ENCODE data around the gene PDLIM4.

PDLIM4 gene, protein sequence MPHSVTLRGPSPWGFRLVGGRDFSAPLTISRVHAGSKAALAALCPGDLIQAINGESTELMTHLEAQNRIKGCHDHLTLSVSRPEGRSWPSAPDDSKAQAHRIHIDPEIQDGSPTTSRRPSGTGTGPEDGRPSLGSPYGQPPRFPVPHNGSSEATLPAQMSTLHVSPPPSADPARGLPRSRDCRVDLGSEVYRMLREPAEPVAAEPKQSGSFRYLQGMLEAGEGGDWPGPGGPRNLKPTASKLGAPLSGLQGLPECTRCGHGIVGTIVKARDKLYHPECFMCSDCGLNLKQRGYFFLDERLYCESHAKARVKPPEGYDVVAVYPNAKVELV

DNA sequence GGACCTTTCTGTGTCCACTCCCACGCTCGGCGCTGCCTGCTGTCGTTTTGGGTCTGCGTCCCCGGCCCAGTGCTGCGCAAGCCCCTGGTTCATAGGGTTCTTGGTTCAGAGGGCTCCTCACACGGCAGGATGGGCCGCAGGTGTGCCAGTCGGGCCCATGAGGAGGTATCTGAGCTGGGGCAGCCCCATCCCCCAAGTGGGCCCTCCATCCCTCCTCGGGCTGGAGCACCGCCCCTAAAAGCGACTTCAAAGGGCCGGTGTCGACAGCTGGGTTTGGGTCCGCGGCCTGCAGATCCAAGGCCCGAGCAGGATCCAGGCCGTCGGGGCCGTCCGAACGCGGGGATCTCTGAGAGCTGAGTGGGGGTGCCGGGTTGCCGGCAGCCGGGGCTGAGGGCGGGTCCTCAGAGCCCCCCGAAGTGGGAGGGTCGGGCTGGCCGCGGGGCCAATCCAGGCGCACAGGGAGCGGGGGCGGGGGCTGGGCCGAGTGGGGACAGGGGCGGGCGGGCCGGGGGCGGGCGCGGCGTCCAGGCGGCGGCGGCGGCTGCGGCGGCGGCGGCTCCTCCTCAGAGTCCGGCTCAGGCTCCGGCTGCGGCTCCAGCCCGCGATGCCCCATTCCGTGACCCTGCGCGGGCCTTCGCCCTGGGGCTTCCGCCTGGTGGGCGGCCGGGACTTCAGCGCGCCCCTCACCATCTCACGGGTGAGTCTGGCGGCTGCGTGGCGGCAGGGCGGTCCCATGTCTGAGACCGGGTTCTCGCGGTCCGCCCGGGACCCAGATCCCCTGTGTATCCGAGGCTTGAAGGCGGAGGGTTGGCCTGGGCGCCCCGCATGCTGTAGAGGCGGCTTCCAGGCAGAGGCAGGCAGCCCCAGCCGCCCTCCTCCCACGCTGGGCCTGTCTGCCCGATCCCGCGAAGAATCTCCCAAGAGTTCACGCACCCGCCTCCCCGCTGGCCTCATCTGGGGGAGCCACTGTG, at the start of gene PDLIM4:
TSS of gene PDLIM4 (plus strand) at position 566 of the 971 bp plus-strand sequence. CDS start at position 605, 39 bp downstream.
- no peak for DNase-seq

DNA sequence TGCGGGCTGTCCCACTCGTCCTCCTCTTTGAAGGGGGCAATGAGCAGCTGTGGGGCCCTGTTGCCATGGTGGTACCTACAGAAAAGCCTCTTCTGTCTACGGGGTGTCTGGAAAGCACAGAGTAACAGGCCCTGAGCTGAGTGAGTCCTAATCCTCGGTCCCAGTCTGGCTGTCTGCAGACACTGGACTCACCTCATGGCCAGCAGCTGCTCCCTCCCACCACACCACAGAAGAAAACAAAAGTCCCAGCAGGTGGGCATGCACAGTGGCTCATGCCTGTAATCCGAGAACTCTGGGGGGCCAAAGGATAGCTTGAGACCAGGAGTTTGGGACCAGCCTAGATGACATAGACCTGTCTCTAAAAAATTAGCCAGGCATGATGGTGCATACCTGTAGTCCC, 49.7 kb upstream of the PDLIM4 start:
- no peak for DNase-seq

DNA sequence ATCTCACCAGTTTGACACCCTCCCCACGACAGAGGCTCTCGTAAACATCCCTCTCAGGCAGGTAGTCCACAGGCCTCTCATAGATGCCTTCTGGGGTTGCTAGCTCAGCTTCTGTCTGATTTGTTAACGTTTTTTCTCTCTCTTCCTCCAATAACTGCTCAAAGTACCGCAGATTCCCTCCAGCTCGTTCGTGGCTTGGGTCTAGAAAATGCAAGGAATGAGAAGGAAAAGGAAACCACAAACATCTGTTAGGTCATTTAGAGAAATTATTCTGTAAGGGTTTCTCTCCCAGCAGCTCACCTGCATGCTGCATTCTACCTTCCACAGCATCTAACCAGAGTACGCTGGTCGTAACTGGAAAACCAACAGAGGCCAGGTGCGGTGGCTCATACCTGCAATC, 48.4 kb upstream of the PDLIM4 start:
- DNase-seq: no peak

DNA sequence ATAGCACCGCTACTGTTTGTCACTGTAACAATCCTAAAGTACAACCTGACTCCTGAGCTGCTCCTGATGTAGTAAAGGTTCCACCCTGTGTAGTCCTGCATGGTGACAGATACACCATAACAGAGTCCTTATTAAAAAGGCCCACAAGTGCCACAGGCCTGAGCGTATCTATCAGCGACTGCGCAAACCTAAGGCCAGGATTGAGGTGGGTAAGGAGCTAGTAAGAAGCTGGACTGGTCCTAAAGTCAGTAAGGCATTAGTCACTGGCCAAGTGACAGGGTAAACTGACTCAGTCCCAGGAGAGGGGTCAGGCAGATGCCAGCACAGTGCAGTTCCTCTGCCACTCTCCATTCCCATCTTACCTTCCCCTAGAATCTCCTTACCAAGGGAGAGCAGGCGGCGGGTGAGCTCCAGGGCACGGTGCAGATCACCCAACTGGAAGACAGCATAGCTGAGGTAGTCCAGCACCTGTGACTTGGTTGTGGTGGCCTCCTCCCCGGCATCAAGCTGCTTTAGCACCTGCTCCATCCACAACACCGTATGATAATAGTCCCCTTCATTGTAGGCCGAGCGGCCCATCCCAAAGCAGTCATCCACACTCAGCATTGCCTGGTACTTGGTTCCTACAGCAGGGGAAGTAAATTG, 47.5 kb upstream of the PDLIM4 start:
- no peak for DNase-seq

DNA sequence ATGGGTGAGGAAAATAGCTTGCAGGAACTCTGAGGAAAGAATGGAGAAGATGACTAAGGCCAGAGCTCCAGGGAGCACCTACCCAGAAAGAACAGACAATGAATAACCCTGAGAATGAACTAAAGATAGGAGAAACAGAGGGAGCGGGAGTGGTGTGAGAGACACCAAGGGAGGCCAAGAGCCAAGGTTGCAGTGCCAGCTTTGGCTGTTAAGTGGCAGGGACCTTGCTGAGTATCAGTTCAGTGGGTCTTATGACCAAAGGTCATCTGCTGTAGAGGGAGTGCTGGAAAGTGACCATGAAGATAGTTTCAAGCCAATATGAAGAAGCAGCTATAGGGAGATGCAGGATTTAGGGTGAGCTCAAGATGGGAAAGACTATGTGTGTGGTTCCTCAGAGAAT, 46.6 kb upstream of the PDLIM4 start:
- no peak for DNase-seq

DNA sequence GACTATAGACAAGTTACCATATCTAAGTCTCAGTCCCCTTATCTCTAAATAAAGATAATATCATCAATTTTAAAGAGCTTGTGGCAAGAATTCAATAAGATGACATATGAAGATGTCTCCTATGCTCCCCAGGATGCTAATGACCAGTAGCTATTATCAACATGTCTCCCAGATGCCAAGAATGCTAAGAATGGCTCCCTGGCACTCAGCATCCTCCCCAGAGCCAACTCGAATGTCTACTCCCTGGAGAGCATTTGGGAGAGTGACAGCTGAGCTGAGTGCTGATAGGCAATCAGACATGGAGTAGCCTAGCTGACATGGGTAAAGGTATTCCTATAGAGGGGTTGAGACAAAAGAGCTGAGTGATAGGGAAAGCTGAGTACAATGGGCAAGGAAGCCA, 45.7 kb upstream of the PDLIM4 start:
- DNase-seq: no peak

DNA sequence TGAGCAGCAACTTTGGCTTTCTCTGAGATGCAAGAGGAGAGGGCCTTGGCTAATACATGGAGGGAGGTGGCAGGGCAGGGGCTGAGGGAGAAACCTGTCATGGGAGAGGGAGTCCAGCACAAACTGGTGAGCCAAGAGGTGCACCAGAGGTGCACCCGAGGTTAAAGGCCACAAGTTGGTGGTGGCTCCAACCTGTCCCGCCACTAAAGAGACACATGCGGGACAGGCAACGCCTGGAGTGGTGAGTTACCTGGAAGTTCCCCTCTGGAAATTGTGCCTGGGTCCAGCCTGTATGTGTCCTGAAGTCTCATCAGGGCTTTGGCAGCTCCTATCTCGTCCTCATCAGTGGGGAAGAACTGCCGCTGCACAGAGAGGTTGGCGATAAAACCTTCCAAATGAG, 43.8 kb upstream of the PDLIM4 start:
- DNase-seq: no peak

DNA sequence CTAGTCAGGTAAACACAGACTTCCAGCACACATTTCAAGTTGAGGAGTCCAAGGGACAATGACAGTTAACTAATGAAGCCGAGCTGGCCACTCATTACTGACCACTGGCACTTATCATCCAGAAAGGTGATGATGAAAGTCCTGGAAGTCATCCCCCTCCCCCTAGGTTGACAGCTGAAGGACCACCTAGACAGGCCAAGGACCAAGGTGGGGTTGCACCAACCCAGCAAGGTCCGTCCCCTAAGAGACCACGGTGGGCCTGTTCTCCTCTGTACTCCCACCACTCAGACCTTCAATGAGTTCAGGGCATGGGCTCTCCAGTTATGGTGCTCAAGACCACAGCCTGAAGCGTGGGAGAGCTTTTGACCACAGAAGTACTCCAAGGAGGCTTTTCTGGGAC, 43.0 kb upstream of the PDLIM4 start:
- no peak for DNase-seq

DNA sequence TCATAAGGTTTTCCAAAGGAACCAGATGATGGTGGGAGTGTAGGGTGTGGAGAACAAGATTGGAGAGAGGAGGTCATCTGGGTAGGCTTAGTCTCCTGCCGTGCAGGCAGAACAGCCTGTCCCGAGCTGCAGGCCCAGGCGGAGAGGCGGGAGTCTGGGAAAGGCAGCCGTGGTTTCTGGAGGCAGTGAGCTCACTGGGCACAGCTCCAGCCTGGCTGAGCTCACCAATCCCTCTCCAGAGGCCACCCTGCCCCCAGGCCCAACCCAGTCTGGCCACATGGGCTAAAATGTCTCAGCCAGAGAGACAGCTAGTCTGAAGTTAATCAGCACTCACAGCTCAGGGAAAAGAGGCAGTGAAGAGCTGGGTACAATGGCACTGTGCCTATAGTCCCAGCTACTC, 42.2 kb upstream of the PDLIM4 start:
- no peak for DNase-seq

DNA sequence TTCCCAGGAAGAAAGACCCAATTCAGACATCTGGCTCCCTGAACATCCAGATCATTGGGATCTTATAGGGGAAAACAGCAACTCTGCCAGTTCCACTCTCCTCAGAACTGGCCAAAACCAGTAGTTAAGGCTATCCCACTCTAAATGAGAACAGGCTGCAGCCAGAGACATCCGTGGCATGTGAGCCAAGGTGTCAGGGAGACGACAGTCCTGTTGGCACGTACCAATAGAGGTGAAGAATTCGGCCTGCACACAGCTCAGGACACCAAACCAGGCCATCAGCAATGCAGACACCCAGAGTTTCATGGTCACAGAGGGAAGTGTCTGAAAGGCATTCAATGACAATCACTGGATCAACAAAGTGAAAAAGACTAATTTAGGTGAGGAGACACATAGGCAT, 39.2 kb upstream of the PDLIM4 start:
- DNase-seq: no peak

DNA sequence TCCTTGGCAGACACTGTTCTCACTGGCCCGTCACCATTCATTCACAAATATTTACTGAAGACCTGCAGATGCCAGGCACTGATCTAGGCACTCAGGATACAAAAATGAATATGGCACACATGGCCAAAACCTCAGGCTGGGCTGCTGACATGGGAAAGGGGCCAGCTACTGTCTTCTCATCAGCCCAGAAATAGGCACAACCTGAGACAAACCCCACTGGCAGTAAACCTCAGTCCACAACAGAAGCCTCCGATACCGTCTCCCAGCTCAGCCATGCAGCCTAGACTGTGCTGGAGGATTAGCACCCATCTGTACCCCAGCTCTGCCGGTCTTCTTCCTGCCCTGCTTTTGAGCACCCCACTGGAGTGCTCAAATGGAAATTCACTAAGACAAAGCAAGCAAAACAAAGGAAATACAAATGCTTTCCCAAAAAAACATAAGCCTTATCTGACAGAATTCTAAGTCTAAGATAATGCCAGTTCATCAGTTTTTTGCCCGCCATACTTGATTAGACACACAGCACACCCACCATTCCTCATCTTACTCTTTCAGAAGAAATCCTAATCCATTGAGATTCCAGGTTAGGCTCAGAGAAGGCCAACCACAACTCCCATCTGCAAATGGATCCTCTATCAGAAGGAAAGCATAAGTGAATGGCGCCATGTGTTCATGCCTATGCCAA, 38.1 kb upstream of the PDLIM4 start:
- DNase-seq: no peak

DNA sequence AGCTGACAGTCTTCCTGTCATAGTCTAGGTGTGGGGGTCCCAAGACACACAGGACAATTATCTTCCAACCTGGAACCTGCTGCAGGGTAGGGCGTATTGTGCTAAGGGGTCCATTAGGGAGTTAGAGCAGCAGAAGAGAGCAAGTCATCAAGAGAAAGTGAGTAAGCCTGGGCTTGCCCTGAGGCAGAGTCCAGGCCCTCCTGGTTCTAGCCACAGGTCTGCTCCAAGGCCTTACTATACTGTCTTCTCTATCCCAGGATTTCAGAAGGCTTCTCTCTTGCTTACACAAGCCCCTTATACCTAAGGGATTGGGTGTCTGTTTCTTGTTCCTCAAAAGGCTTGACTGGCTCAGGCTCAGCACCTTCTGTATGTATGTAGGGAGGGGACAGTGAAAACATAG, 37.5 kb upstream of the PDLIM4 start:
- DNase-seq: no peak

DNA sequence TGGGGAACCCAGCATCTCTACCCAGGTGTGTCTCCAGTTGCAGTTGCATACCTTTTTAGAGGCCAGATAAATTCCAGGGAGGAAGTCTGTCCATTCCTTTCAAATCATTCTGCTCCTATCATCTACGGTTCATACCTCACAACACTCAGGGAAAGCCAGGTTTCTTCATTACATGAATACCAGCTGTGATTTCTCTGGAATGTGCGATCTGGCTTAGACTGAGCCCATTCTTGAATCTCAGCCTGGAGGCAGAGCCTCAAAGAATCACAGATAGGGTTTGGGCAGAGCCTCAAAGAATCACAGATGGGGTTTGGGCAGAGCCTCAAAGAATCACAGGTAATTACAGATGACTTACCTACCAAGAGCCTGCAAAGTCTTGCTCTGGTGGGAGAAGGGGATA, 37.0 kb upstream of the PDLIM4 start:
- no peak for DNase-seq

DNA sequence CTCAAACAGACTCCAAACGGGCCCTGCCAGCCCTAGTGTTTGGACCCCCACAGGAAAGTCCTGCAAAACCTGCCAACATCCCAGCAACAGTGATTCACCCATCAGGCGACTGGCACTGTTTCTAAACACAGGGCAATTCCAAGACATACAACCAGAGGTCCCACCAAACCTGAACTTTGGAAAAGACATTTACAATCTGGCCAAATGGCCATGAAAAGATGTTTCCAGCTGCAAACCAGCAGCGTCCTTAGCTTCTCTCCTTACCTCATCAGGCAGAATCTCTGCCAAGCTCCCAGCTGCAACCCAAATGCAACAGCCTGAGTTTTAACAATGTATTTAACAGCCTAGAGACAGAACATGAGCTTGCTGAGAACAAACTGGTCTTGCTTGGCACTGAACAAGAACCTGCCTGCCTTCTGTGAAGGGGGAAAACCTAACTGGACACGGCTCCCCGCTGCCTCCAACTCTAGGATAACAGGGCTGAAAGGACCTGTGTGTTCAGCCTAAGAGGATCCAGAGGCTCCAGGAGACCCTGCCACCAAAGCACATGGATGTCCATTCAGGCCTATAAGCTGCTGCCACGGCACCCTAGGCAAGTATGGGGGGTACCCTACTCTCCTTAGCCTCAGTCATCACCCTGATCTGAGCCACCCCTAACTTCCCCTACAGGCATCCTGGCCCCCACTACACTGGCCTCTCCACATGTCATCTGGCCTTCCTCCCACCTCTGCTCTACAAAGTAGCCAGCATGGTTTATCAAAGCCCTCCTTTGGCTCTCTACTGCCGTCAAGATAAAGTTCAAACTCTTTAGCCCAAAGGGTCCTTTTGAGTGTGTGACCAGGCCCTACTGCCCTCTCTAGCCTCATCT, 35.5 kb upstream of the PDLIM4 start:
- DNase-seq: no peak

DNA sequence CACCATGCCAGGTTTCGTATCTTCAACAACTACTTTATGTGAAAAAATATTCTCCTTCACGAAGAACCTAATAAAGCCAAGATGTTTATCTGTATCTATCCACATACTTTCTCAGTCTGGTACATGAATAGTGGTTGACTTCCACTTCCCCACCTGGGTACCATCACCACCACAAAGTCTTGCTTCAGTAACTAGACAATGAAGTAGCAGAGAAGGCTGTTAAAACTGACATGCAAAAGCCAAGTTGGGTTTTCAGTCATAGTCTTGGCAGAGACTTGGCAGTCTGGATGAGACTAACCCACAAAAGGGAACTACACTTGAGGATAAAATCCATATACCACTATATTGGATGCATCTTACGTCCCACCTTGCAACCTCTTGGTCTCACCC, 34.9 kb upstream of the PDLIM4 start:
- DNase-seq: no peak

DNA sequence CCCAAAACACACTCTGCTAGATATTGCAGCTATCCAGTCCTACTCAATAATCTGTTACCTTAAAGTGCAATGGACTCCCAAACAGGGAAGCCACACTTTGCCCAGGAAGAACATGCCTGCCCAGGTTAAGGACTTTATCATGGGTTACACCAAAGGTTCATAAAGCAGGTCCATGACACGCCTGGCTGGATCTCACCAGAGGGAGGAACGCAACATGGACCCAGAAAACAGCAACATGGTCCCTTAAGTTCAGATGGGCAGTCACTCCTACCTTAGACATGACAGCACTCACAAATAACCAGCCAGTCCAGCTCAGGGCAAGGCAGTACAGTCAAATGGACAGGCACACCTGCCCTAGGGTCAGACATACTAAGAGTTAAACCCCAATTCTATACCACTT, 33.6 kb upstream of the PDLIM4 start:
- no peak for DNase-seq

DNA sequence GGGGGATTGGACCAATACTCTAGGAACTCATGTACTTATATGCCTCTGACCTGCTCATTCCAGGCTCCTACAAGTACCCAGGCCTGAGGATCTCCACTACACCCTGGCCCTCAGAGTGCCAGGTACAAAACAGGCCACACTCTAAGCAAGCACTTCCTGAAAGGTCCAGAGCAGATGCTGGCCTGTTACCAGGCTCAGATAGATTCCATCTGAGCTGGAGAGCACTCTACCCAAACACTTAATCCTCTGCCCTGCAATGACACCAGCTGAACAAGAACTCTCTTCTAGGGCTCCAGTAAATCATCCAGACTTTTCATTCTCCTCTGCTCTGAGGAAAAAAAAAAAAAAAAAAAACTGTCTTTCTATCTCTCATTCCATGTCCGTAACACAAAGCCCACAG, 32.8 kb upstream of the PDLIM4 start:
- no peak for DNase-seq

DNA sequence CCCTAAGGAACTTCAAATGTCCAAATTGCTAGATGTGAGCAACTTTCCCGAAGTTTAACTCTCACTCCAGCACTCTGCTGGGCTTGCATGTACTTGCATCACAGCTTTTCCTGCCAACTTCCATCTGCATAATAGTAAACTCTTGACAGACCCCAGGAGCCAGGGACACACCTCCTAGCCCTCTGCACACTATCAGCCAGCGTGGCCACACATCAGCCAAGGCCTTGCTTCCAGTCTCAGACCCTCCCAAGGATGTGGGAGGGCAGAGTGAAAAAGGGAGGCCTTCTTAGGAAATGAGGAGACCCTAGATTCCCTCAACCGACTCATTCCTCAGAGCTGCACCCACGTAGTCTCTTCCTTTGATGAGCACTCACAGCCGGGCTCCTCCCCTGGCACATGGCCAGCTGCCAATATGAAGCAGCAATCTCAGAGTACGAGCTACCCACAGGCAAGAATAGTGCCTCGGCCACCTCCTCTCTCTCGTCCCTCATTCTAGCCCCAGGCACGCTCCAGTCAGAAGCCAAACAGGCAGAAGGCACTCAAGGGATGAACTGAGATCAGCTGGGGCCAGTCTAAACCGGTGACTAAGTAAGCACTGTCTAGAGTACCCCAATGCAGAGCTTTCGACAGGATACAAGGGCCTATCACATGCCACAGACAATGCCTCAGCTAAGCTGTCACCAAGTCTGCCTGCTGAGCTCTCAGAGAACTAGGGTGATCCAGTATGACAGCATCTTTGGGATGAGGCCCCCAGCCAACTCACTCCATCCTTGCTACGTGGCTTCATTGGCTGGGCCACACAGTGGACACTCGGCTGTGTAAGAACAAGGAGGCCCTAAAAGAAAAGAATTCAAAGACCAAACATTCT, 32.1 kb upstream of the PDLIM4 start:
- no peak for DNase-seq

DNA sequence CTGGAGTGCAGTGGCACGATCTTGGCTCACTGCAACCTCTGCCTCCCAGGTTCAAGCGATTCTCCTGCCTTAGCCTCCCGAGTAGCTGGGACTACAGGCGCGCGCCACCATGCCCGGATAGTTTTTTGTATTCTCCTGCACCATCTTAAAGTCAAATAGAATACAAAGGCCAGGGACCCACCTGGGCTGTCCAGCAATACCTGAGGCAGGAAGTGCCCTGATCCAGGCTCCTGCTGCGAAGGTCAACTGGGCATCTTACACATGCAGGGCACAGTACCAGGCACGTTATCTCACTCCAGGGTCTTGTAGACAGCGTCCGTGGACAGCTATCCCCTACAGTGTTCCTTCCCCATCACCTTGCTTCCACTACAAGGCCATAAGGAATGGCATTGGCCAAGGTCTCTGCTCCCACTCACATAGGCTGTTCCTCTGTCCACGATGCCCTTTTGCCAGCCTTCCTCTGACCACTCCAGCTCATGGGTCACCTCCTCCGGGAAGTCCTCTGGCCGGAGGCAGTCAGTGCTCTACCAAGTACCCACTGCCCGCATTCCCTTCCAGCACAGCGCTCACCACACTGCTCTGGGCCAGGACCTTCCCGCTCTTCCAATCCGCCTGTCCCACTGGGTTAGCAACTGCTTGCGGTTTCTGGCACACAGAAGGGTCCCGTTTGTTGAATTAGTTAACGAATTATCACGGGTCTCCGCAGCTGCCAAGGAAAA, 30.8 kb upstream of the PDLIM4 start:
- no peak for DNase-seq

DNA sequence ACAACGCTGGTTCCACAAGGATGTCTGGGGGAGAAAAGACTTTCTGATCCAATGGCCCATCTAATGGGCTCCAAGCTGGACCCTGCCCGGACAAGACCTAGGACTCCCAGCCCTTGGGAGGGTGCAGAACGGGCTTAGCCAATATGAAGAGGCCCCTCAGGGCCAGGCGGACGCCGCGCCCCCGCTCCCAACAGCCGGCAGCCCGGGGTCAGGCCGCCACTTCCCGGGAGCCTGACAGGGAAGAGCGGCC, 30.3 kb upstream of the PDLIM4 start:
- DNase-seq: no peak
